ENCODE measurements around the gene ACBD3.
"Not testable (repeated sequence)": the region's sequence is repeated elsewhere in the genome, so short reads cannot be mapped to it uniquely, and the experiment has no call there.

The ACBD3 gene
- 55.3 to 63.8 (median 59.6) reads per million in 4 experiments for total RNA-seq

- peak; percentile 71 for DNase-seq
Observed at GRCh38 chr1:226186124-226187018, at the start of gene ACBD3. Gene ACBD3 (minus strand): TSS chr1:226186741. CDS start chr1:226186675, 66 bp downstream.

DNA sequence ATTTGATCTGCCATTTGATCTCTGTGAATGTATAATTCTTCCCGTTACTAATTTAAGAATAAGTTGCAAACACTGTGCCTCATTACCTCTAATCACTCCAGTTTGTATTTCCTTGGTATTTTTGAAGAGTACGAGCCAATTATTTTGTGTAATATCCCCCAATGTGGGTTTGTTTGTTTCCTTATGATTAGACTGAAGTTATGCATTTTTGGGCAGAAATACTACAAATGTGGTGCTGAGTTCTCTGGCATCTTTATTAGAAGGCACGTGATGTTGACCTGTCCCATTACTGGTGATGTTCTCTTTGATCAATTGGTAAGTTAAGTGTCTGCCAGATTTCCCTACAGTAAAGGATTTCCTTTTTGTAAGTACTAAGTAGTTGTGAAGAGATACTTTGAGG lies 47.3 kb upstream of the ACBD3 start:
- no peak for DNase-seq

- no peak for DNase-seq
Observed at GRCh38 chr1:226233293-226233692, 46.8 kb upstream of the ACBD3 start.

DNA sequence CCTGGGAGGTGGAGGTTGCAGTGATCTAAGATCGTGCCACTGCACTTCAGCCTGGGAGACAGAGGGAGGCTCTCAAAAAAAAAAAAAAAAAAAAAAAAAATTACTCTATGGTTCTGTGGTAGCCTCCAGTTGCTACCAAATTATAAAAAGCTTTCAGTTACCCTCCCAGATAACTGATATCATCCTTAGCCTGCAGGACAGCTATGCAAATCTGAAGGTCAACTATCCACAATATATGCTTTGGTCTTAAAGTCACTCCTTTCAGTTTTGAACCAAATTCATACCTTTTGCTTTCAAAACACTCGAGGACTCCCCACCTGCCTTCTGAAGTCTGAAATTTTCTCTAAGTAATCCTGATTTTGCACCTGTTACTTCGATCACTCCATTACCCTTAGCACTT lies 40.1 kb upstream of the ACBD3 start:
- DNase-seq: no peak

- DNase-seq: no peak
Observed at GRCh38 chr1:226223786-226224244, 37.3 kb upstream of the ACBD3 start.

DNA sequence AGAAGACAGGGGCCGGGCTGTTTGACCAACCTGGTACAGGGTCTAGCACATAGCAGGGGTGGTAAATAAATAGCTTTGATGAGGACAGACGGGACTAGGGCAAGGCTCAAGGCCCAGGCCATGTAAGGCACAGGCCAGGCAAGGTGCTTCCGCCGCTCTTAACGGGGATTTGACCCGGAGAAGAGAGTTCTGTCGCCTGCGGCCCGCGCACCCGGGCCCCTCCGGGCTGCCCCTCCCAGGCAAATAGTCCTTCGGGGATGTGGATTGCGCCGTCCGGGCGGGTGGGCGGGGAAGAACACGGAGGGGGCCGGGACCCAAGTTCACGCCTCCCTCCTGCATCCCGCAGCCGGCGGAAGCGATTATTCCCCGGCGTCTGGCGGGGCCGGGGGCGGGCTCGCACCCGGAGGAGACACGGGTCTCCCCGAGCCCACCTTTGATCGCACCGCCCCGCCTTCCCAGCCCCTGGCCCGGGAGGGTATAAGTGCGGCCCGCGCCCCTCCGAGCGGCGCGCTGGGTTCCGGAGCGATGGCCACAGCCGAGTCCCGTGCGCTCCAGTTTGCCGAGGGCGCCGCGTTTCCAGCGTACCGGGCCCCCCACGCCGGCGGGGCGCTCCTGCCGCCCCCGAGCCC lies 36.7 kb upstream of the ACBD3 start, which contains the start of gene MIXL1:
Gene MIXL1, plus strand, starts transcription at position 508 of the 629 bp plus-strand sequence. Its CDS starts 18 bp downstream, at position 526.
- no peak for DNase-seq

DNA sequence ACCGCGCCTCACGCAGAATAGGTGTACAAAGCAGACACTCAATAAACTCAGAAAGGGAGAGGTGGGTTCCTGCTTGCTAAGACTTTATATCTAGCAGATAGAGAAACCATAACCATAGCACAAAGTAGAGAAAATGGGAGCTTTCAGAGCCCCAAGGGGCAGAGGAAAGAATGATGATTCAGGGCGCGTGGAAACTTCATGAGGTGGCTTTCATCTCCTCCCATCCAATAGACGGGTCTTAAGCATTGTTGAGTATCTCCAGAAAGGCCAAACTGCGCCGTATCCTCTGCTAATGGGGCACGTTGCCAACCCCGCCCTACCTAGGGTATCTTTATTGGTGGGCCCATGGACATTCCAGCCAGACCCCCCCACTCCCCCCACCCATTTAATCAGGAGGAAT lies 36.1 kb upstream of the ACBD3 start:
- no peak for DNase-seq

DNA sequence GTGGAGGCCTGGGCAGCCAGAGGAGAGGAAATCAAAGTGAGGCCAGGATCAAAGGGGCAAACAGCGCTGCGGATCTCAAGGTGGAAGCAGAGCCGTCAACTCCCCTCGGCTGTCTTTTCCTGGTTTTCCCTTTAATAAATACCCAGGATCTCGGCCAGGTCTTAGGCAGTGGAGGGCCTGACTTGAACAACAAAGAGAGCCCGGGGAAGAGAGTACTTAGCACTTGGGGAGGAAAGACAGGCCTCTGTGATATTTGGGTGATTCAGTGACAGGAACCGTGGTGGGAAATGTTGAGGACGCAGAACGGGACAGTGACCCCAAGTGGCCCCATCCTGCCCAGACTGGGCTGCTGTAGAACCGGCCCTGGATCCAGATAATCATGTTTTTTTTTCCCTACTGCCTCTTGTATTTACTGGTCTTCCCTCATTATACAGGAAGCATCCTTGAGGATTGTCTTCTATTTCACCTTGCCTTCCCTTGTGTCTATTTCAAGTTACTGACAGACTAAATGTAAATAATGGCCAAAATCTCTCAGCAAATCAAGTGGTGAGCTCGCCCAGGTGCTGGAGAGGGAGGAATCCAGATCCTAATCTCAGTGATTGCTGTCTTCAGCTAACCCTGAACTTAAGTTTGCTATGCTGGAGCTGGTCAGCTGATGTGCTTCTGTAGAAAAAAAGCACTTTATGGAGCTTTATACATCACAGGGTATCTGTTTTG lies 34.1 kb upstream of the ACBD3 start:
- no peak for DNase-seq

DNA sequence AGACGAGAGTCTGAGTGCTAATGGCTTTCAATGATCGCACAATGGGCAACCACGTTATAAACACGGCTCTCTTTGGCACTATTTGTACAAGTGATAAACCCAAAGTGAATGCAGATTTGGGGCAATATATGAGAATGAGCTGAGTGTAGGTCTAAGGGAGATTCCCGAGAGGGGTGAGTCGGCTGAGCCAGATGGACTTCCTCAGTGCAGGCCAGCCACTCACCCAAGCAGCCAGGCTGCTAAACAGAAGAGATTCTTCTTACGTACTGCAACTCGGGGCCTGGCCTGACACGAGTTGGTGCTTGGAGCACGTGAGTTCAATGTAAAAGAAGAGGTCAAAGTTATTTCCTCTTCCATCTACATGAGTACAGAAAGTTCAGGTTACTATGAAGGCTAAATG lies 30.7 kb upstream of the ACBD3 start:
- DNase-seq: no peak

- no peak for DNase-seq
Observed at GRCh38 chr1:226216056-226216455, 29.5 kb upstream of the ACBD3 start.

GRCh38 chr1:226215239-226215638 lies 28.7 kb upstream of the ACBD3 start:
- no peak for DNase-seq

GRCh38 chr1:226212545-226212944 lies 26.0 kb upstream of the ACBD3 start:
- DNase-seq: no peak

GRCh38 chr1:226211181-226211821 lies 24.8 kb upstream of the ACBD3 start:
- DNase-seq: no peak

DNA sequence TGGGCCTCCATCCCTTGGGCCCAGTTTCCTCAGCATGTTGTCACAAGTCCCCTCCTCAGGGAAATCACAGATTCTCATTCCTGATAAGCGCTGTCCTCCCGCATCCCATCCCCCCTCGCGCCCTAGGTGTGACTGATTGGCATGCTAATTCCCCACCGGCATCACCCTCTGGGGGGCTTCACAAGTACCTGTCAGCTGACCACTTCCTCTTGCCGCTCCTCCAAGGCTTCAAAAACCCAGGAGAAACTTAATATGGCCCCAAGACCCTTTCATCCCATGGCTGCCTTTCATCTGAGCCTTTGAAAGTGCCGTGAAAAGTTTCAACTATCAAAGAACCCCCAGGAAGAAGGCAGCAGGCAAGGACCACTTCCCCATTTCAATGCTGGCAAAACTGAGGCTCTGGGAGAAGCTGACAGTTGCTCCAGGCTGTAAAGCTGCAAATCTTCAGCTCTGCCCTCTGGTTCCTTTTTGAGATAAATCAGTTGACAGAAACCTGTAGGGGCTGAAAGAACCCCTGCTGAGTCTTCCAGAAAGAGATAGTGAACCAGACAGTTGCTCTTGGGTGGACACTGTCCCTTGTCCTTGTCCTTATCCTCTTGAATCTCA lies 24.1 kb upstream of the ACBD3 start:
- no peak for DNase-seq

- DNase-seq: no peak
Observed at GRCh38 chr1:226209307-226210059, 22.9 kb upstream of the ACBD3 start.

GRCh38 chr1:226207048-226207447 lies 20.5 kb upstream of the ACBD3 start:
- no peak for DNase-seq

DNA sequence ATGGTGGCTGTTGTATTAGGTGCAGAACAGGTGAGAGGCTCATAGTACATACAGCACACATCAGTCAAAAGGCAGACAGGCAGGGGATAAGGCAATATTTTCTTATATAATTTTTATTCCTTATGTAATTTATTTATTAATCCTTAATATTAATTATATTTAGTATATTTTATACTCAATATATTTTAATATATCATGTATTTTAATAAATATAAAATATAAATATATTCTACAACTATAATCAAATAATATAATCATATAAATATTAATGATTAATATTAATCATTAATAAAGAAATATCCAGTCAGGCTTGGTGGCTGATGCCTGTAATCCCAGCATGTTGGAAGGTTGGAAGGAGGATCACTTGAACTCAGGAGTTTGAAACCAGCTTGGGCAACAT lies 17.7 kb upstream of the ACBD3 start:
- DNase-seq: no peak

DNA sequence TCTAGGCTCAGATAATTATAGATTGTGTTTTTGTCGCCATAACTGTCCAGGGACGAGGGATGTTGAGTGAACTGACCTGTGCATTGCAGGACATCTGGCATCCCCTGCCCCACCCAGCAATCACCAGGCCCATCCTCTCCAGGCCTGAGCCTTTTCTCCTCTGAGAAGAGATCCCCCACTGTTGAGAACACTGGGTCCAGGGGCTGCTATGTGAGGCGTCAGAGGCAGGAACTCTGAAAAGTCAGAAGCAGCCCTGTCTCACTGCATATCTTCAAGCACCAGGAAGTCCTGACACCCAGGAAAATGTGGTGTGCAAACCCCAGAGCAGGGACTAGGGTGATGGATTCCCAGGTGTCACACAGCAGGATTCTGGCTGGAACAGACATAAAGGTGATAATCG lies 17.1 kb upstream of the ACBD3 start:
- no peak for DNase-seq

DNA sequence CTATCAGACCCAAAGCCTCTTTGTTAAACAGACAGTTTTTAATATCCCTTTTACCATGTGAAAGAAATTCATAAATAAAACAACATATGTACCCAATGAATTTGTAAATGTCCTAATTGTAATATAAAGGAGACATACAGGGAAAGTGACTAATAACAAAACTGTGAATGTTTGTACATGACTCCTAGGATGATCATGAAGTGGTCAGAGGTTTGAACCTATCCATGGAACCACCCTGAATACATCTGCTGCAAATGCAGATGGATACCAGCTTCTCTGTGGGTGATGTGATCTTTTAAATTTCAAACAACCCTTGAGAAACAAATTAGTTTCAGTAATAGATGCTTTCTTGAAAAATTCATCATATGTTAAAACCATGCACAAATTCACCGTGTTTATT lies 16.7 kb upstream of the ACBD3 start:
- DNase-seq: no peak

DNA sequence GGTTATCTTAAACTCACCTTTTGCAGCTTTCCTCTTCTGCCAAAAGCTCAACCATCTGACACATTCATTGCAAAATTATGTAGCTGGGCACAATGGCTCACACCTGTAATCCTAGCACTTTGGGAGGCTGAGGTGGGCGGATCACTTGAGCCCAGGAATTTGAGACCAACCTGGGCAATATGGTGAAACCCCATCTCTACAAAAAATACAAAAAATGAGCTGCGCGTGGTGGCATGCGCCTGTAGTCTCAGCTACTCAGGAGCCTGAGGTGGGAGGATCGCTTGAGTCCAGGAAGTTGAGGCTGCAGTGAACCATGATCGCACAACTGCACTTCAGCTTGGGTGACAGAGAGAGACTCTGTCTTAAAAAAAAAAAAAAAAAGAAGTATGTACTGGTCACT lies 16.1 kb upstream of the ACBD3 start:
- DNase-seq: not testable (repeated sequence)

GRCh38 chr1:226202246-226202645 lies 15.7 kb upstream of the ACBD3 start:
- no peak for DNase-seq
